Midbrain (tissue), 1 donor: ENCODE measurements around the gene GAS2L1.

Experiments
- DNase-seq: peaks from one replicate; lab custom pipeline; 2025; lab: John Stamatoyannopoulos, UW

The GAS2L1 gene

GRCh38 chr22:29306175-29306834 is at the start of gene GAS2L1:
Gene GAS2L1 (plus strand): TSS chr22:29306650. CDS start chr22:29308106, 1,456 bp downstream.
- peak; percentile 77 for DNase-seq

- DNase-seq = no peak
Observed at GRCh38 chr22:29257751-29258181, 48.7 kb upstream of the GAS2L1 start.

GRCh38 chr22:29258407-29259252 is 47.8 kb upstream of the GAS2L1 start:
- DNase-seq = no peak

- no peak for DNase-seq
Observed at GRCh38 chr22:29259253-29259899, 47.1 kb upstream of the GAS2L1 start.

- no peak for DNase-seq
Observed at GRCh38 chr22:29260031-29260560, 46.4 kb upstream of the GAS2L1 start.

GRCh38 chr22:29260601-29261315 is 45.7 kb upstream of the GAS2L1 start:
- DNase-seq = no peak

GRCh38 chr22:29263791-29264276 is 42.6 kb upstream of the GAS2L1 start:
- DNase-seq = no peak

GRCh38 chr22:29265305-29265704 is 41.1 kb upstream of the GAS2L1 start:
- no peak for DNase-seq

GRCh38 chr22:29265929-29266328 is 40.5 kb upstream of the GAS2L1 start:
- DNase-seq = no peak

GRCh38 chr22:29266564-29267461 is 39.6 kb upstream of the GAS2L1 start:
- DNase-seq = no peak

GRCh38 chr22:29267462-29267857 is 39.0 kb upstream of the GAS2L1 start:
- DNase-seq = no peak

GRCh38 chr22:29267858-29268510 is 38.5 kb upstream of the GAS2L1 start, which contains the start of the genes EWSR1 and RHBDD3:
Gene EWSR1 (plus strand): TSS chr22:29268268. CDS start chr22:29268337, 69 bp downstream.
Gene RHBDD3 (minus strand): TSS chr22:29267981. CDS start chr22:29265626, 2,355 bp downstream.
- peak; percentile 97 for DNase-seq

GRCh38 chr22:29268511-29269229 is 37.8 kb upstream of the GAS2L1 start:
- peak; percentile 79 for DNase-seq

GRCh38 chr22:29269230-29269604 is 37.2 kb upstream of the GAS2L1 start:
- no peak for DNase-seq

GRCh38 chr22:29269731-29270474 is 36.5 kb upstream of the GAS2L1 start:
- no peak for DNase-seq

- no peak for DNase-seq
Observed at GRCh38 chr22:29270475-29271271, 35.8 kb upstream of the GAS2L1 start.

GRCh38 chr22:29272624-29273023 is 33.8 kb upstream of the GAS2L1 start:
- DNase-seq = no peak

GRCh38 chr22:29275167-29275566 is 31.3 kb upstream of the GAS2L1 start:
- DNase-seq = no peak
